Measurements from ENCODE around the gene FMN2.
A peak's percentile ranks its signal among the peaks of the same experiment; 100 is the strongest.

The FMN2 gene

DNA sequence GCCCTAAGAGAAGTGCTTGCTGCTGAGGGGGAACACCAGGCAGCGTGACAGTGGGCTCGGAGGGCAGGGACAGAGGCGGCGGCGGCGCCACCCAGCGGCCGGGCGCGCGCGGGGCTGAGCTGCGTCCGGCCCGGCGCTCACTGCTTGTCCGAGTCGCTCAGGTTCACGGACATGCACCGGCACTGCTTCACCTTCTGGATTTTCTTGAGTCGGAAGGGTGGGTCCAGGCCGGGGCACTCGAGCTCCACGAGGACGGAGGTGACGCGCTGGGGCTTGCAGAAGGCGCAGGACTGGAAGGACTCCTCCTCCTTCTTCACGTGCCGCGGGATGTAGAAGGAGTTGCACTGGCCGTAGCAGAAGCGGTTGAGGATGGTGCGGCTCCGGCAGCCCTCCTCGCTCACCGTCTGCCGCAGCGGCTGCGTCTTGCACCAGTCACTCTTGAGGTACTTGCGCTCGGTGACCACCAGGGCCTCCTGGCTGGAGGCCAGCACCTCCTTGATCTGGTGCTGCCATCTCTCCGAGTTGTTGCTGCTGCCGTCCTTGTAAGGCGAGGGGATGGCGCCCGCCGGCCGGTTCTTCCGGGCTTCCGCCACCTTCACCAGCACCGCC is 401.3 kb downstream of the FMN2 start:
- no peak for DNase-seq (ENCODE audit: low read depth)

DNA sequence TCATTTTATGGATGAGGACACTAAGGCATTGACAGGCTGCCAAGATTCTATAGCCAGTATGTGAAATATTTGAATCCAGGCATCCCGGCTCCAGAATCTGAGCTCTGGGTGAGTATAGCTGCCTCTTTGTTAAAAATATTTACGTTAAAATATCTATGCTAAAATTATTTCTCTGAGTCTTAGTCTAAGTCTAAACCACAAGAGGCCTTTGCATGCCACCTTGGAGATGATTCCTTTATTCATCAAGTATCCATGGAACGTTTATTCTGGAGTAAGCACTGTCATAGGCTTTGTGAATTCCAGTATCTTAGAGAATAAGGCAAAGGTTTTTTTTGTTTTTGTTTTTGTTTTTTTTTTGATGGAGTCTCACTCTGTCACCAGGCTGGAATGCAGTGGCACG is 403.9 kb downstream of the FMN2 start:
- no peak for DNase-seq (ENCODE audit: low read depth)

DNA sequence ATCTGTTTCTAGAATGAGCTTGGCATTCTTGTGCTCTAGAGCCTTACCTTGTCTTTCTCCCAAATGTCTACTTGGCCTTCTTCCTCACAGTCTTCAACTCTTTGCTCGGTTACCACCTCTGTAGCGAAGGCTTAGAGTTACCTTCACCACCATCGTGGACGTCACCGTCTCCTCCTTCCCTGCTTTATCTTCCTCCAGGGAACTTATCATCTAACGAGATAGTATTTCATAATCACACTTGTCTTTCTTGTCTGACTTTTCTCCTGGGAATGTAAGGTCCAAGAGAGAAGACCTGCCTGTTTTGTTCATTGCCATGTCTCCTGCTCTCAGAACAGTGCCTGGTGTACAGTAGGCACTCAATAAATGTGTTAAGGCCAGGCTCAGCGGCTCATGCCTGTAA is 404.7 kb downstream of the FMN2 start:
- no peak for DNase-seq (ENCODE audit: low read depth)

DNA sequence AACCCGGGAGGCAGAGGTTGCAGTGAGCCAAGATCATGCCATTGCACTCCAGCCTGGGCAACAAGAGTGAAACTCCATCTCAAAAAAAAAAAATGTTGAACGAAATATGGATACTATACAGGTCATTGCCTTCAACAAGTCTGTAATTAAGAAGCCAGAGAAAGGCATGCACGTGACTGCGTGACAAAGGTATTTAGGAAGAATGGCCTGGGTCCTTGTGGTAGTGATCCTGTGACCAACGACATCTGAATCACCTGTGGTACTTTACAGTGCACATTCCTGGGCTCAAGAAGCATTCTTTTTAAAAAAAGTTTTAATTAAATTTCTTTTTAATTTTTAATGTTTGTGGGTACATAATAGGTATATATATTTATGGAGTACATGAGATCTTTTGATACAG is 405.3 kb downstream of the FMN2 start:
- DNase-seq (ENCODE audit: low read depth): no peak

DNA sequence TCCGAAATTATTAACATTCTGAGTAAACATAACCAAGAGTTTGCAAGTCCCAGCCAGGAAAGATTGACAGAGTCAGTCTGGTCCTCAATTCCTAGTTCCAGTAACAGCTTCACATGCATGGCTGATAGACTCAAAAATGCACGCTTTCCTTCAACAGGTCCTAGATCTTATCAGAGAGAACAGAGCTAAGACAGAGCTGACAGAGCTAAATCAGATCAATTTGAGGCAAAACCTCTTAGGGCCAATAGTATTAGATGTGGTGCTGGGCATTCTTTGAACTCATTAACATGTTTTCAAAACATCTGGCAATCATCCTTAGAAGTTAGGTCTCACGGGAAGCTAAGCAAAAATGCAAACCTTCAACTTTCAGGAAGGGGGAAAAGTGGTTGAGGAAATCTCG is 406.2 kb downstream of the FMN2 start:
- no peak for DNase-seq (ENCODE audit: low read depth)

DNA sequence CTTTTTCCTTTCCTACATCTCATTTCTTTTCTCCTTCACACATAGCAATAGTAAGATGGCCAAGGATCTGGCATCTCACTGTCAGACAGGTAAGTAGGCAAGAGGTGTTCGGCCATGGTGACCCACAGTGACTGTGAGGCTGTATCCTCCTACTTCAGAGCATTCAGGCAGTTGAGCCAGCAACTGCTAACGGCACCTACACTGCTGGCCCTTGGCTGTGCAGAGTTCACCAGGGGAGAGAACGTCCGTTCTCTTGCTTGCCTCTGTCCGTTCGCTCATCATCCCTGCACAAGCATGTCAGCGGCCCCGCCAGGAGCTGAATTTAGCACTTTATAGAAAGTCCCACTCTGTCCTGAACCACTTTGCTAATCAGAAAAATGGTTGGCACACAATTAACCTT is 406.7 kb downstream of the FMN2 start:
- no peak for DNase-seq (ENCODE audit: low read depth)

DNA sequence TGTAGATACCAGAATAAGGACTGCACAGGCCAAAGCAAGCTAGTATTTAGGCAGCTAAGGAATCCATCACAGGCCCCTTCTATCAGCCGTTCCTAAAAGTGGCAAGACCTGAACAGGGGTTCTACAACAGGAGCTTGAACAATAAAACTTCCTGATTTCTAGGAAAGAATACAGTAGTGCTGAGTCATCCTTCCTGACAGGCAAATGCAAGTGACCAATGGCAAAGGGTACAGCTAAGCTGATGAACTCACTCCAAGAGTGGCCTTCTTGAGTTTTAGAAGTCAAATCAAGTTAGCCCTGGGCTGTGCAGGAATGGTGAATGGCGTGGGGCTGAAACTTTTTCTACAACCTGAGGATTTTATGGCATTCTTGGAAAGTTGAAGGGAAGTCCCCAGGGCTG is 407.3 kb downstream of the FMN2 start:
- peak; percentile 29 for DNase-seq (ENCODE audit: low read depth)

DNA sequence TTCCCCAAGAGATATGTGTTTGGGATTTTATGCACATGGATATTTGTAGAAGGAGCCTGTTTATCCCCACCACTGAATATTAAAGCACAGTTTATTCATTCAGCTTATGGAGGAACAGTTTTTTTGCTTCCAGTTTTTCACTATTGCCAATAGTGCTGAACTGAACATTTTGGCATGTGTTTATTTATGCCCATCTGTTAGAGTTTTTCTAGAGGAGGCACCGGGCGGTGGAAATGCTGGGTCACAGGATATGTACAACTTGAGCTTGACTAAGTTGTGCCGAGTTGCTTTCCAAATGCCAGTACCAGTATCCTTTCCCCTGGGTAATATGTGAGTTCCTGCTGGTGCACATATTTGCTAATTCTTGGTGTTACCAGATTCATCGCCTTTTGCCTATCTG is 409.0 kb downstream of the FMN2 start:
- DNase-seq (ENCODE audit: low read depth): peak; percentile 70

DNA sequence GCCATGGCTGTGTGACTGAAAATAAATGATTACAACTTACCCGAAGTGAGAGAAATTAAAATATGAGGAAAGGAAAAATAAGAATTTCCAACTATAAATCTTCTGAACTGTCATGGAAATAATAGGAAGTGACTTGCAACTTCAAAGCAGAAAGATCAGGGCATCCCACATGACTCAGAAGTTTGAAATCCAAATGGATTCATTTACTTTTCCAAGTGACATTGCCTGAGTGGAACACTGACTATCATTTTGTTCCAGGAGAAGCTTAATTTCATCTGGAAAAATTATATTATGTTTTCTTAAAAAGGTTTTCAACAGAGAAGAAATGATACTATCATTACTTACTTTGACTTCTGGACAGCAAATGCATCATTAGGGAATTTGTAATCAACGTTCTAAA is 409.4 kb downstream of the FMN2 start:
- DNase-seq (ENCODE audit: low read depth): no peak

DNA sequence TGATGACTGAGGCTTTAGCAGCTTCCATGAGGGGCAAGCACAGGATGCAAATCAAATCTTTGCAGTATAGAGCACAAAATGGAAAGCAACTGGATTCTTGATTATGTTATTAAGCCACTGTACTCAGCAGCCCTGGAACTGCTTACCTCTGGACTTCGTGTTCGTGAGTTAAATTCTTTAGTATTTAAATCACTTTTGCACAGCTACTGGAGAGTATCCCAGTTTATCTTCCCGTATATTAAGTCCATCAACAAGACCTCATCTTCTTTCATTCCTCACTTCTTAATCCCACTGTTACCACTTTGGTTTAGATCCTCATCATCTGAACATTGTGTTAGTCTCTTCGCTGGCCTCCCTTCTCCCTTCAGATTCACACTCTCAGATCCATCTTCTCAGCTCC is 411.4 kb downstream of the FMN2 start:
- DNase-seq (ENCODE audit: low read depth): no peak

DNA sequence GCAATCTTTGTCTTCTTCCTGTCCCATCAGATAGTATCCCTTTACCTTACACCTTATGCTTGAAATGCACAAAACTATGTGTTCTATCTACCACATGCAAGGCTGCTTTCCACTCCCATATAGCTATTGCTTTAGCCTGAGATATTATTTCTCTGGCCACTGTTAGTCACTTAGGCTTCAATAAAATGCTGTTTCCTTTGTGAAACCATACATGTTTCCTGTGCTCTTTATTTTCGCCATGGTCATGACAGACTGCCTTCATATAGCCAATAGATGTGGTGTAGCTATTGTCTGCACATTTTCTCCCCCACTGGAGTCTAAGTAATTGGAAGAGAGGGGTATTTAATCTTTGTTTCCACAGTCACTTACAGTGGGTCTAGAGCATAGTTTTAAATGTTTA is 411.9 kb downstream of the FMN2 start:
- DNase-seq (ENCODE audit: low read depth): no peak

DNA sequence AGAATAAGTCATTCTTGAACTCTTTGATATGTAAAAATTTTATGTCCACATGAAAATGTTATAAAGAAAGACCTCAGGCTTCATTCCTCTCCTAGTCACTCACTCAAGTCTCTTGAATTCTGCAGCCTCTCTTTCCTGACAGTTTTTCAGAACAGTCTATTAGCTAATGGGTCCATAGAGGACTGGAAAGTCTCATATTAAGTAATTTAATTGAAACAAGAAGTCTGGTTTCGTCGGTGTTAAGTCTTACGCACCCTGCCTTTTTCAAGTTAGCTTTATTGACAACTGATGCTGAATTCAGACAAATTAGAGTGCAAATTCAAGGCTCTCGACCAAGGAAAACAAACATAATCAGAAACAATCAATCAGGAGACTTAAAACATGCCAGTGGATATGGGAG is 414.5 kb downstream of the FMN2 start:
- no peak for DNase-seq (ENCODE audit: low read depth)

DNA sequence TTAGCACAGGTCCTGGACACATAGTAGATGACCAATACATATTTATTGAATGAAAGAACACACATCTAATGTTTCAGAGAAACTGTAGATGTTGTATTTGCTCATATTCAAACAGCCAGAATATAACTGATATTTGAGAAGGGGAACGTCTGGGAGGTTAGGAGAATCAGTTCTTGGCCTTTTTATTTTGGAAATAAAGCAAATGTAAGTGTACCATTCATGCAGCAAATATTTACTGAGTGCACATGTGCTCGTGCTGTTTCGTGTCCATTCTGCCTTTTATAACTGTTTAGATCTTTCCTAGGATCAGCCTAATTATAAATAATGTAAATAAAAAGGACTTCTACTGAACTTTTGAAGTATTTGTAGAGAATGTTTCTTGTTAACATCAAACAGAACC is 416.5 kb downstream of the FMN2 start:
- peak; percentile 60 for DNase-seq (ENCODE audit: low read depth)

DNA sequence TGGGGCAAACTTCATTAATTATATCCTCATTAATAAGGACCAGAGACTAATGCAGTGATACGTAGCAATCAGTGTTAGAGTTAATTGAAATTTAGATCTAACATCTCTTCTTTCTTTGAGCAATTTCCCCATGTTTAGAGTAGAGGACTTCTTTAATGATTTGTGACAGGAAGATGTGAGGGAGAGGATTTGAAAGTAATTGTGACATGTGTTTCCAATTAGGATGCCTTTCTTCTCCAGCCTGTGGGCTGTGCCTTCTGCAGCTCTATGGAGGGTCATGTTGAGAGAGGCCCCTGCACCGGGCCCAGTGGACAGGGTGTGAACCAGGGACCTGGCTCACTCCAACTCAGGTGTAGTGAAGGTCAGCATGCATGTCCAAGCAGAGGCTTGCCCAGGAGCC is 417.3 kb downstream of the FMN2 start:
- peak; percentile 64 for DNase-seq (ENCODE audit: low read depth)

DNA sequence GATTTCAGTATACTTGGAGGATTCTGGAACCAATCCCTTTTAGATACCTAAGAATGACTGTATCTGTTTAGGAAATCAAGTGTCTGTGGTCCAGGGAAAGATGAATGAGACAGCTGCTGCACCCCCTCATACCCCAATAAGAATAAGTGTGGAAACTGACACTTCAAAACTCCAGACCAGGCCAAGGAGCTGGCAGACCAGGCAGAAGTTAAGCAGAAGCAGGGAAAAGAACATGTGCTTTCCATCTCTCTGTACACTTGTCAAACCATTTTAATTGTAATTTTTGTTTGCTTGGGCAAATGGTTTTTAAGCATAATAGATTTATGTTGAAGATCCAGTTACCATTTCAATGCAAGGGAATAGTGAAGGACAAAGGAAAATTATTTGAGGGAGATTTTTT is 420.1 kb downstream of the FMN2 start:
- DNase-seq (ENCODE audit: low read depth): no peak

DNA sequence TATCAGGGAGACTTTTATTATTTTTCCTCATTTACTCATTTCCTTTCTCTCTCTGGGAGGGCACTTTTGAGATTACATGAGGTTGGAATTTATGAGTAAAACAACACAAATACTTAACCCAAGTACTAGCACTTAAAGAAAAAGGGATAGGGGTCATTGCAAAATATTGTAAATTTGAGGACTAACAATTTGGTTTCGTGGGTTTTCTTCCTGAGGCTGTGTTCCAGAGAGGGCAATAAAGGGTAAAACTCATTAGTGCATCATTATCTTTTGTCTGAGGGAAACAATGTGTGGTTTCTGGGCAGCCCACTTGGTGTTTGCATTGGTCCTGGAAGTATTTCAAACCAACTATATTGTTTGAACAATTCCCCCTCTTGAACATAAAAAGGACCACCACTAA is 423.8 kb downstream of the FMN2 start:
- DNase-seq (ENCODE audit: low read depth): no peak

DNA sequence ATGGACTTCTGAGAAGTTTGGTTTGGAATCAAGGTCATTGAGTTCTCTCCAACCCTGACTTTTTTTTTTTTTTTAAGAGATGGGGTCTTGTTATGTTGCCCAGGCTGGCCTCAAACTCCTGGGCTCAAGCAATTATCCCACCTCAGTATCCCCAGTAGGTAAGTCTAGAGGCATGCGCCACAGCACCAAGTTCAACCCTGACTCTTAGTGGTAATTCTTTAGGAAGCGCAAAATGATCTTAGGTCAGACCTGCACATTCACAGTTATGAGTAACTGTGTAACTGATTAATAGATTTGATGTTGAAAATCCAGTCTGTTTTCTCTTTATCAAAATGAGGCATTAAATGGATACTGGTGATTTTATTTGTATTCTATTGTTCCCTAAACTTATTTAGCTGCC is 424.4 kb downstream of the FMN2 start:
- DNase-seq (ENCODE audit: low read depth): no peak

DNA sequence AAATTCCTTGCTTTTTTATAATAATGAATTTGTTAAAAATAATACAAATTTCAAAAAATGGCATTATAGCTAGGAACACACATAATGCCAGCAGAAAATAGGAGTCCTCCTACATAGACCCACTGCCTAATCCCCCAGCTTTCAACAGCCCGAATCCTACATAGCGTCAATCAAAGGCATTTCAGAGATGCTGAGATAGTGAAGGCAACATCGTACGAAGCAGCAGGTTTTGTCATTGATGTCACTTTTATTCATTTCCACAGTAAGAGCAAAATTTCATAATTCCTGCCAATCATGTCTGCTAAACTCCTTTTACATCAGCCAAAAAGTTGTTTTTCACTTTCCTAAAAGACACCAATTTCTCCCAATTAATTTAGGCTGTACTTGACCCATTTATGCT is 426.2 kb downstream of the FMN2 start:
- no peak for DNase-seq (ENCODE audit: low read depth)

DNA sequence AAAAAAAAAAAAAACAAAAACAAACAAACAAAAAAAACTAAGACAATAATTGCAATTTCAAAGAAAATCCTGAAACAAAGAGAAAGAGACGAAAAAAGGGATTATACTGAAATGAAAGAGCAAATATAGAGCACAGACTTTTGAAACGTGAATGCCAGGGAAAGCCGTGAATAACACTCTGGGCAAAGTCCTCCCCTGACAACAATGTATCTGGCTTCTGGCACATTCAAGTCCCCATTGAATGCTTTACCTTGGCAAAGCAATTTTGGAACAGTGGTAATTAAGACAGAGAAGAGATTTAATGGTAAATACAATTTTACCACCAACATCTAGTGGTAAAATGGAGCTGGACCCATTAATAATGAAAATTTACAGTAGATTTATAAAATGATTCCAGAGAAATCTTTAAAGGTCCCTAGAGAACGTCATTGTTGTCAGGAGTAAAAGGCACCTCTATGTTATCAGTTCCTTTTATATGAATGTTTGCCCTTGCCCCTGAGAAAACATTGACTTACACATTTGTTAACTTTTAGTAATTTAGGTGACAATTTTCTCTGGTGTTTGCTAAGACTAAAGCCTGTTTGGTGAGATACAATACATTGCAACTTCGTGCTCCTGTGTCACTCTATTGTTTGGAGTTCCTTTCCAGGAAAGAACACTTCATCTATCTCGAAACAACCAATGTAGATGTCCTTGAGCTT is 430.6 kb downstream of the FMN2 start:
- no peak for DNase-seq (ENCODE audit: low read depth)

DNA sequence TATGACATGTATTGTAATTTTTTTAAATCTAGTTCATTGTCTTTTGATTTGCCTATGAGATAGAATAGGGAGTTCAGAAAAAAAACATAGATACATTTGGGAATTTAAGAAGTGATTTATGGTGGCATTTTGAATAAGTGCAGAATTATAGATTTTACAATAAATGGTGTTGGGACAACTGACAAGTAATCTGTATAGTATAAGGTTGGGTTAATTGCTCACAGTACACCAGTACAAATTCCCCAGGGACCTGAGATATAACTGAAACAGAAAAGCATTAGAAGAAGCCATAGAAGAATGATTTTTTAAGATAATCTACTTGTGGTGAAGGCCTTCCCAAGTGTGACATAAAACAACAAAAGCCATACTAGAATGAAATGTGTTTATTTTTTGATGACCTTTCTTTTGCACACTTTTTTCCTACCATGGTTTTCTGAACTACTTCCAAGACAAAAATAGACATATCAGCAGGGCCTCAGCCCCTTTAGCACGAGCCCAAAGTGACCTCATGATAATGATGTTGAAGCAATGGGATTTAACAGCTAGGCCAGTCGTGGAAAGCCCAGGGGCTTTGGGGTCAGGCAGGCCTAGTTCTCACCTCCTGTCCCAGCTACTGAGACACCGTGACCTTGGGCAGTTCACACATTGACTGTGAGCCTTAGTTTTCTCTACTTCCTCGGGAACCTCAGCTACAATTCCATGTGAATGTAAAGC is 432.8 kb downstream of the FMN2 start:
- no peak for DNase-seq (ENCODE audit: low read depth)
